ENCODE data around the gene ESAM.

ESAM gene

GRCh38 chr11:124747406-124748099, 14.5 kb downstream of the ESAM start (continued):
- TF ChIP-seq ZNF416 (tag by site-specific recombination; IDR thresholded peaks at IDR 0.05) (no peak), KLF10 (tag by site-specific recombination; IDR thresholded peaks at IDR 0.05) (no peak), ZNF174 (tag by site-specific recombination; IDR thresholded peaks at IDR 0.05) (no peak), PRDM10 (tag by site-specific recombination; IDR thresholded peaks at IDR 0.05) (no peak), GLI2 (tag by site-specific recombination; IDR thresholded peaks at IDR 0.05; ENCODE audit: borderline replicate concordance, low read depth) (no peak), ZNF121 (tag by site-specific recombination; IDR thresholded peaks at IDR 0.05) (no peak), ZBTB17 (tag by site-specific recombination; IDR thresholded peaks at IDR 0.05) (no peak)

DNA sequence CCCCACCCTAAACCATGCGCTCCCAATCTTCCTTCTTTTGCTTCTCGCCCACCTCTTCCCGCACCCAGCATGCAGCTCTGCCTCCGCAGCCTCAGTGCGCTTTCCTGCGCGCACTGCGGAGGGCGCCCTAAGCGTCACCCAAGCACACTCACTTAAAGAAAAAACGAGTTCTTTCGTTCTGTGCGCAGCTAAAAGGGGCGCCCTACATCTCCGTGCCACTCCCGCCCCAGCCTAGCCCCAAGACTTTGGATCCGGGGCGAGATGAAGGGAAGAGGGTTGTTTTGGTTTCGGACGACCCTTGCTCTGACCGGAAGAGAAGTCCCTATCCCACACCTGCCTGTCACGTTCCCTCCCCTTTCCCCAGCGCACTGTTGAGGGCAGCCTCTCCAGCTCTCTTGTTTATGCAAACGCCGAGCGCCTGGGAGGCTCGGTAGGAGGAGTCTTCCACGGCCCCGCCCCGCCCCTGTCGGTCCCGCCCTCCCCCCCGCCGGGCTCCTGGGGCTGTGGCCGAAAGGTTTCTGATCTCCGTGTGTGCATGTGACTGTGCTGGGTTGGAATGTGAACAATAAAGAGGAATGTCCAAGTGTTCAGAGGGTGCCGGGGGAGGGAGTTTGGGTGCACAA, 15.4 kb downstream of the ESAM start:
- Histone ChIP-seq H3K9me3 (ENCODE audit: control insufficient read depth, insufficient read depth, low read depth, low read length) (no peaks in the 10 kb centered on the region), H3K27ac (ENCODE audit: extremely low read depth, low read depth, low read length) (no peak overlapping the region; the same call in 1 of the 2 replicates), H3K36me3 (ENCODE audit: control insufficient read depth in 2 of 2, insufficient read depth in 1 of 2, low read length in 2 of 2) (no peaks in the 10 kb centered on the region), H3K4me3 (ENCODE audit: low read depth, low read length) (peak overlapping the region; percentile 53), H3K4me1 (ENCODE audit: control insufficient read depth, insufficient read depth, low read length) (no peaks in the 10 kb centered on the region)
- ChIA-PET CTCF (interaction anchor here (0.6 to 2.0 kb wide), 16 partner anchors 9 to 199 kb away, joined by 3 to 23 read pairs (median 4); no protein-coding TSS in a partner anchor), POLR2A (interaction anchor here (0.9 to 1.9 kb wide), 12 partner anchors 10 to 1141 kb away, joined by 3 to 10 read pairs (median 4); partner anchors contain the start of genes HYLS1, MSANTD2 and TBRG1)
- no peak for TF ChIP-seq MYNN (tag by site-specific recombination; IDR thresholded peaks at IDR 0.05; ENCODE audit: borderline replicate concordance)
- TF ChIP-seq ZNF660 (tag by site-specific recombination; IDR thresholded peaks at IDR 0.05) = 0 out of 2 replicates have a peak, but pooled peaks have one; percentile 14
- TF ChIP-seq SP3 (tag by site-specific recombination; IDR thresholded peaks at IDR 0.05) = peak; percentile 61; the same call in 1 of the 2 replicates
- TF ChIP-seq ZNF37A (tag by site-specific recombination; IDR thresholded peaks at IDR 0.05) = no peak
- TF ChIP-seq ZNF404 (tag by site-specific recombination; IDR thresholded peaks at IDR 0.05) = no peak
- TF ChIP-seq ZNF510 (tag by site-specific recombination; IDR thresholded peaks at IDR 0.05; ENCODE audit: insufficient replicate concordance) = no peak
- peak; percentile 66; the same call in 1 of the 2 replicates for TF ChIP-seq SP7 (tag by site-specific recombination; IDR thresholded peaks at IDR 0.05)
- TF ChIP-seq ZNF366 (tag by site-specific recombination; conservative IDR thresholded peaks at IDR 0.05) = peak; percentile 83
- TF ChIP-seq, protein P1, sequence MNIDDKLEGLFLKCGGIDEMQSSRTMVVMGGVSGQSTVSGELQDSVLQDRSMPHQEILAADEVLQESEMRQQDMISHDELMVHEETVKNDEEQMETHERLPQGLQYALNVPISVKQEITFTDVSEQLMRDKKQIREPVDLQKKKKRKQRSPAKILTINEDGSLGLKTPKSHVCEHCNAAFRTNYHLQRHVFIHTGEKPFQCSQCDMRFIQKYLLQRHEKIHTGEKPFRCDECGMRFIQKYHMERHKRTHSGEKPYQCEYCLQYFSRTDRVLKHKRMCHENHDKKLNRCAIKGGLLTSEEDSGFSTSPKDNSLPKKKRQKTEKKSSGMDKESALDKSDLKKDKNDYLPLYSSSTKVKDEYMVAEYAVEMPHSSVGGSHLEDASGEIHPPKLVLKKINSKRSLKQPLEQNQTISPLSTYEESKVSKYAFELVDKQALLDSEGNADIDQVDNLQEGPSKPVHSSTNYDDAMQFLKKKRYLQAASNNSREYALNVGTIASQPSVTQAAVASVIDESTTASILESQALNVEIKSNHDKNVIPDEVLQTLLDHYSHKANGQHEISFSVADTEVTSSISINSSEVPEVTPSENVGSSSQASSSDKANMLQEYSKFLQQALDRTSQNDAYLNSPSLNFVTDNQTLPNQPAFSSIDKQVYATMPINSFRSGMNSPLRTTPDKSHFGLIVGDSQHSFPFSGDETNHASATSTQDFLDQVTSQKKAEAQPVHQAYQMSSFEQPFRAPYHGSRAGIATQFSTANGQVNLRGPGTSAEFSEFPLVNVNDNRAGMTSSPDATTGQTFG (tag by site-specific recombination; IDR thresholded peaks at IDR 0.05; ENCODE audit: borderline replicate concordance) = no peak
- no peak for TF ChIP-seq ZNF580 (tag by site-specific recombination; IDR thresholded peaks at IDR 0.05)
- no peak for TF ChIP-seq ZNF132 (tag by site-specific recombination; IDR thresholded peaks at IDR 0.05; ENCODE audit: borderline replicate concordance)
- TF ChIP-seq OVOL3 (tag by site-specific recombination; IDR thresholded peaks at IDR 0.05) = no peak
- TF ChIP-seq ZNF121 (tag by site-specific recombination; IDR thresholded peaks at IDR 0.05) = no peak
- TF ChIP-seq ZXDB (tag by site-specific recombination; IDR thresholded peaks at IDR 0.05) = peak; percentile 51
- TF ChIP-seq ZNF221 (tag by site-specific recombination; IDR thresholded peaks at IDR 0.05; ENCODE audit: borderline replicate concordance) = no peak
- peak; percentile 89 for TF ChIP-seq ZFHX2 (tag by site-specific recombination; conservative IDR thresholded peaks at IDR 0.05)
- TF ChIP-seq ZNF341 (tag by site-specific recombination; IDR thresholded peaks at IDR 0.05; ENCODE audit: low read depth) = peak; percentile 34
- TF ChIP-seq, protein P2, sequence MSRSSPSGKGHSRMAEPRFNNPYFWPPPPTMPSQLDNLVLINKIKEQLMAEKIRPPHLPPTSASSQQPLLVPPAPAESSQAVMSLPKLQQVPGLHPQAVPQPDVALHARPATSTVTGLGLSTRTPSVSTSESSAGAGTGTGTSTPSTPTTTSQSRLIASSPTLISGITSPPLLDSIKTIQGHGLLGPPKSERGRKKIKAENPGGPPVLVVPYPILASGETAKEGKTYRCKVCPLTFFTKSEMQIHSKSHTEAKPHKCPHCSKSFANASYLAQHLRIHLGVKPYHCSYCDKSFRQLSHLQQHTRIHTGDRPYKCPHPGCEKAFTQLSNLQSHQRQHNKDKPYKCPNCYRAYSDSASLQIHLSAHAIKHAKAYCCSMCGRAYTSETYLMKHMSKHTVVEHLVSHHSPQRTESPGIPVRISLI (tag by site-specific recombination; IDR thresholded peaks at IDR 0.05) = peak; percentile 67; the same call in 1 of the 2 replicates
- TF ChIP-seq, protein P3, sequence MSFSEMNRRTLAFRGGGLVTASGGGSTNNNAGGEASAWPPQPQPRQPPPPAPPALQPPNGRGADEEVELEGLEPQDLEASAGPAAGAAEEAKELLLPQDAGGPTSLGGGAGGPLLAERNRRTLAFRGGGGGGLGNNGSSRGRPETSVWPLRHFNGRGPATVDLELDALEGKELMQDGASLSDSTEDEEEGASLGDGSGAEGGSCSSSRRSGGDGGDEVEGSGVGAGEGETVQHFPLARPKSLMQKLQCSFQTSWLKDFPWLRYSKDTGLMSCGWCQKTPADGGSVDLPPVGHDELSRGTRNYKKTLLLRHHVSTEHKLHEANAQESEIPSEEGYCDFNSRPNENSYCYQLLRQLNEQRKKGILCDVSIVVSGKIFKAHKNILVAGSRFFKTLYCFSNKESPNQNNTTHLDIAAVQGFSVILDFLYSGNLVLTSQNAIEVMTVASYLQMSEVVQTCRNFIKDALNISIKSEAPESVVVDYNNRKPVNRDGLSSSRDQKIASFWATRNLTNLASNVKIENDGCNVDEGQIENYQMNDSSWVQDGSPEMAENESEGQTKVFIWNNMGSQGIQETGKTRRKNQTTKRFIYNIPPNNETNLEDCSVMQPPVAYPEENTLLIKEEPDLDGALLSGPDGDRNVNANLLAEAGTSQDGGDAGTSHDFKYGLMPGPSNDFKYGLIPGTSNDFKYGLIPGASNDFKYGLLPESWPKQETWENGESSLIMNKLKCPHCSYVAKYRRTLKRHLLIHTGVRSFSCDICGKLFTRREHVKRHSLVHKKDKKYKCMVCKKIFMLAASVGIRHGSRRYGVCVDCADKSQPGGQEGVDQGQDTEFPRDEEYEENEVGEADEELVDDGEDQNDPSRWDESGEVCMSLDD (tag by site-specific recombination; IDR thresholded peaks at IDR 0.05) = 0 out of 2 replicates have a peak, but pooled peaks have one; percentile 52
